GM21381 (cell line): ENCODE data around the gene FAT3.

Source experiments
- ATAC-seq: cut with Tn5 transposase; IDR thresholded peaks from one replicate; pipeline ENCODE4 v1.9.1; 2021; ENCODE audit warnings: mild to moderate bottlenecking, moderate library complexity; ENCODE audit not compliant: unreplicated experiment

Gene FAT3

GRCh38 chr11:92224407-92225124 is at the start of gene FAT3:
Gene FAT3 (plus strand): TSS chr11:92224818. CDS start chr11:92352113, 127,295 bp downstream.
- no peak for ATAC-seq

GRCh38 chr11:92179017-92179670 is 45.5 kb upstream of the FAT3 start:
- no peak for ATAC-seq

GRCh38 chr11:92180226-92180625 is 44.4 kb upstream of the FAT3 start:
- no peak for ATAC-seq

GRCh38 chr11:92180664-92181251 is 43.9 kb upstream of the FAT3 start:
- ATAC-seq: no peak

GRCh38 chr11:92190535-92191206 is 33.9 kb upstream of the FAT3 start:
- ATAC-seq: no peak

GRCh38 chr11:92192141-92192540 is 32.5 kb upstream of the FAT3 start:
- ATAC-seq: no peak

- ATAC-seq: no peak
Measured at GRCh38 chr11:92198268-92198667, 26.4 kb upstream of the FAT3 start.

GRCh38 chr11:92199991-92200390 is 24.6 kb upstream of the FAT3 start:
- no peak for ATAC-seq

- ATAC-seq: no peak
Measured at GRCh38 chr11:92204731-92205130, 19.9 kb upstream of the FAT3 start.

GRCh38 chr11:92206441-92206840 is 18.2 kb upstream of the FAT3 start:
- no peak for ATAC-seq

- no peak for ATAC-seq
Measured at GRCh38 chr11:92211576-92212167, 12.9 kb upstream of the FAT3 start.

- ATAC-seq: no peak
Measured at GRCh38 chr11:92212530-92212929, 12.1 kb upstream of the FAT3 start.

GRCh38 chr11:92216789-92217188 is 7.8 kb upstream of the FAT3 start:
- ATAC-seq: no peak

- no peak for ATAC-seq
Measured at GRCh38 chr11:92219476-92219875, 5.1 kb upstream of the FAT3 start.

GRCh38 chr11:92222701-92223100 is 1.9 kb upstream of the FAT3 start:
- ATAC-seq: no peak

- no peak for ATAC-seq
Measured at GRCh38 chr11:92224054-92224406, 588 bp upstream of the FAT3 start.

- no peak for ATAC-seq
Measured at GRCh38 chr11:92225125-92225567, 528 bp downstream of the FAT3 start.

- no peak for ATAC-seq
Measured at GRCh38 chr11:92225568-92226330, 1.1 kb downstream of the FAT3 start.

- no peak for ATAC-seq
Measured at GRCh38 chr11:92226331-92227229, 2.0 kb downstream of the FAT3 start.
